Lower lobe of right lung (tissue), 2 donors: ENCODE data around the gene NINJ2. TPM values are rescaled to one million over a fixed set of nuclear protein-coding genes. Genes with fewer than 3 reads are reported as not detected.

Source experiments
- ATAC-seq, 2 donors: fragments of 200-7000 bp; cut with Tn5 transposase; one replicate each; pipeline ENCODE4 v1.9.1; 2020 to 2022; ENCODE audit warnings: mild to moderate bottlenecking in 2 of 2, moderate library complexity in 2 of 2
- DNase-seq: peaks from one replicate; pipeline ENCODE4 v3.0.0-alpha.2; 2020
- H3K27ac ChIP-seq: fragments of 200-600 bp; one replicate; pipeline ENCODE4 v1.8.0; 2022
- H3K27me3 ChIP-seq: fragments of 200-600 bp; one replicate; pipeline ENCODE4 v1.8.0; 2022; ENCODE audit warnings: low read depth
- H3K36me3 ChIP-seq: fragments of 200-600 bp; one replicate; pipeline ENCODE4 v1.8.0; 2022; ENCODE audit warnings: mild to moderate bottlenecking
- H3K4me1 ChIP-seq: fragments of 200-600 bp; one replicate; pipeline ENCODE4 v1.8.0; 2022
- H3K4me3 ChIP-seq: fragments of 200-600 bp; one replicate; pipeline ENCODE4 v1.8.0; 2022; ENCODE audit warnings: mild to moderate bottlenecking
- H3K9me3 ChIP-seq: fragments of 200-600 bp; one replicate; pipeline ENCODE4 v1.8.0; 2022
- CTCF ChIP-seq: fragments of 200-600 bp; IDR thresholded peaks from one replicate; pipeline ENCODE4 v1.8.0; 2022; ENCODE audit warnings: antibody characterized with exemption, mild to moderate bottlenecking
- intact Hi-C: fragments of 100-400 bp; cut with DNase I; formaldehyde crosslinking; loops from one replicate; pipeline ENCODE4 v1.11.0; 2022
- total RNA-seq: library from RNA; stranded (reverse); fragmentation: NEBNext Ultra II Directional; extraction: Animal tissue kit (Norgen Biotek cat#: 25700); gene quantifications from one replicate; pipeline ENCODE4 v1.2.1, GENCODE V29; 2021
- donor health status: DM: no; HTN: yes; CAD: no; lungs with severe emphysema.

Gene NINJ2
- total RNA-seq, 1 donor from 2014 or later, result 18.1 TPM

- Histone ChIP-seq H3K27me3 (no peaks in the 10 kb centered on the region), H3K4me1 (peaks cover 25% of the 10 kb centered on the region), H3K27ac (peak overlapping the region; percentile 57), H3K9me3 (no peaks in the 10 kb centered on the region), H3K4me3 (peak overlapping the region; percentile 24), H3K36me3 (no peaks in the 10 kb centered on the region)
- DNase-seq, result peak; percentile 2
- TF ChIP-seq CTCF, result no peak
- no peak for ATAC-seq
- intact Hi-C loops, result loop anchor here (10.0 kb wide), 1 partner anchor 178 kb away; the partner anchor contains the start of gene WNK1
Measured at GRCh38 chr12:576615-577110, 86.6 kb downstream of the NINJ2 start.

GRCh38 chr12:575948-576614, 87.2 kb downstream of the NINJ2 start:
- H3K27me3 ChIP-seq, result no peaks in the 10 kb centered on the region
- peak; percentile 100 for TF ChIP-seq CTCF
- intact Hi-C loops, result loop anchor here (10.0 kb wide), 1 partner anchor 179 kb away; the partner anchor contains the start of gene WNK1
- H3K9me3 ChIP-seq, result no peaks in the 10 kb centered on the region
- H3K27ac ChIP-seq, result peak overlapping the region; percentile 57
- H3K4me1 ChIP-seq, result peaks cover 31% of the 10 kb centered on the region
- ATAC-seq, result peak; percentile 90 to 93
- H3K36me3 ChIP-seq, result no peaks in the 10 kb centered on the region
- peak; percentile 89 for DNase-seq
- H3K4me3 ChIP-seq, result peak overlapping the region; percentile 24

- DNase-seq (peak; percentile 41), ATAC-seq (no peak)
- H3K4me3 ChIP-seq, result no peak overlapping the region
- no peaks in the 10 kb centered on the region for H3K27me3 ChIP-seq
- TF ChIP-seq CTCF, result no peak
- H3K9me3 ChIP-seq, result no peaks in the 10 kb centered on the region
- no peaks in the 10 kb centered on the region for H3K36me3 ChIP-seq
- peak overlapping the region; percentile 57 for H3K27ac ChIP-seq
- intact Hi-C loops, result loop anchor here (10.0 kb wide), 1 partner anchor 180 kb away; the partner anchor contains the start of gene WNK1
- peaks cover 41% of the 10 kb centered on the region for H3K4me1 ChIP-seq
Measured at GRCh38 chr12:575129-575502, 88.1 kb downstream of the NINJ2 start.

- DNase-seq, result no peak
- no peaks in the 10 kb centered on the region for H3K9me3 ChIP-seq
- H3K36me3 ChIP-seq, result no peaks in the 10 kb centered on the region
- H3K27me3 ChIP-seq, result no peaks in the 10 kb centered on the region
- H3K4me3 ChIP-seq, result no peak overlapping the region
- ATAC-seq, result no peak
- no peak for TF ChIP-seq CTCF
- H3K4me1 ChIP-seq, result peaks cover 44% of the 10 kb centered on the region
- H3K27ac ChIP-seq, result peak overlapping the region; percentile 57
- intact Hi-C loops, result loop anchor here (10.0 kb wide), 1 partner anchor 180 kb away; the partner anchor contains the start of gene WNK1
Measured at GRCh38 chr12:574475-575128, 88.6 kb downstream of the NINJ2 start.

- DNase-seq (no peak), ATAC-seq (no peak)
- intact Hi-C loops, result loop anchor here (10.0 kb wide), 1 partner anchor 182 kb away; the partner anchor contains the start of gene WNK1
- no peak overlapping the region for H3K27ac ChIP-seq
- no peaks in the 10 kb centered on the region for H3K27me3 ChIP-seq
- peaks cover 49% of the 10 kb centered on the region for H3K4me1 ChIP-seq
- TF ChIP-seq CTCF, result no peak
- no peaks in the 10 kb centered on the region for H3K9me3 ChIP-seq
- no peaks in the 10 kb centered on the region for H3K36me3 ChIP-seq
- no peak overlapping the region for H3K4me3 ChIP-seq
Measured at GRCh38 chr12:573232-573631, 90.0 kb downstream of the NINJ2 start.
